ENCODE results near the gene ADORA2B. TPM values are rescaled to one million over a fixed set of nuclear protein-coding genes. Genes with fewer than 3 reads are reported as not detected.

The ADORA2B gene
- polyA plus RNA-seq, 1 of the 3 experiments (the other 2 are of a cell fraction), result 12.6 TPM

DNA sequence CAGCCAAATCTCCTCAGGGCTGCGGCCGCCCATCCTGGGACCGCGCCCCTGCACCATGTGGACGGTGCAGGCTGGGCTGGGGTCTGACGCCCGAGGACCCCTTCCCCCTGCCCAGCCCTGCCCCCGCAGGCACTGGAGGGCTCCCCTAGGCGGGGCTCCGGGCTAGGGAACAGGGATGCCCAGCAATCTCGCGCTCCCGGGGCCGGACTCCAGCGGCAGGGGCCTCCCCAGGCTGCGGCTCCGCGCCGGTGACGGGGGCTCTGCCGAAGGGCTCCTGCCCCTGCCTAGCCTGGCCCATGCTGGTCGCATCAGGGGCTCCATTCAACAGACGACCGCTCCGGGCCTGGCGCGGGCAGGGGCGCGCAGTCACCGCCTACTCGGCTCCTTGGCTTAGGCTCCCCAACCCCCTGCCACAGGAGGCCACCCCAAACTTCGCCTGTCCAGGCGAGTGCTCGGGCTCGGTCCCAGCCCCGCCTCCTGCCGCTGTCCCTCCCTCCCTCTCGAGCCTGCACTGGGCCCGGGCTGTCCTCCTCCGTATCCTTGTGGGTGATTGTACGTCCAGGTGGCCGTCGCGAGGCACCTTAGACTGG is 27.4 kb upstream of the ADORA2B start:
- TF ChIP-seq GATA2 (CRISPR knock-in tag; IDR thresholded peaks at IDR 0.05), result no peak
- TF ChIP-seq TCF12 (IDR thresholded peaks at IDR 0.05), result no peak
- TF ChIP-seq TEAD4 (IDR thresholded peaks at IDR 0.05; ENCODE audit: borderline replicate concordance, insufficient read depth), result no peak
- no peak for TF ChIP-seq SMC3 (IDR thresholded peaks at IDR 0.05; ENCODE audit: low read depth, low read length)
- TF ChIP-seq, protein P1, sequence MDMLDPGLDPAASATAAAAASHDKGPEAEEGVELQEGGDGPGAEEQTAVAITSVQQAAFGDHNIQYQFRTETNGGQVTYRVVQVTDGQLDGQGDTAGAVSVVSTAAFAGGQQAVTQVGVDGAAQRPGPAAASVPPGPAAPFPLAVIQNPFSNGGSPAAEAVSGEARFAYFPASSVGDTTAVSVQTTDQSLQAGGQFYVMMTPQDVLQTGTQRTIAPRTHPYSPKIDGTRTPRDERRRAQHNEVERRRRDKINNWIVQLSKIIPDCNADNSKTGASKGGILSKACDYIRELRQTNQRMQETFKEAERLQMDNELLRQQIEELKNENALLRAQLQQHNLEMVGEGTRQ (IDR thresholded peaks at IDR 0.05; ENCODE audit: borderline replicate concordance, low read depth, low read length), result no peak
- no peak for TF ChIP-seq CHD2 (IDR thresholded peaks at IDR 0.05; ENCODE audit: low read length, partially characterized antibody)
- TF ChIP-seq, protein P2, sequence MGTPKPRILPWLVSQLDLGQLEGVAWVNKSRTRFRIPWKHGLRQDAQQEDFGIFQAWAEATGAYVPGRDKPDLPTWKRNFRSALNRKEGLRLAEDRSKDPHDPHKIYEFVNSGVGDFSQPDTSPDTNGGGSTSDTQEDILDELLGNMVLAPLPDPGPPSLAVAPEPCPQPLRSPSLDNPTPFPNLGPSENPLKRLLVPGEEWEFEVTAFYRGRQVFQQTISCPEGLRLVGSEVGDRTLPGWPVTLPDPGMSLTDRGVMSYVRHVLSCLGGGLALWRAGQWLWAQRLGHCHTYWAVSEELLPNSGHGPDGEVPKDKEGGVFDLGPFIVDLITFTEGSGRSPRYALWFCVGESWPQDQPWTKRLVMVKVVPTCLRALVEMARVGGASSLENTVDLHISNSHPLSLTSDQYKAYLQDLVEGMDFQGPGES (IDR thresholded peaks at IDR 0.05; ENCODE audit: low read depth, low read length), result no peak
- no peak overlapping the region for H2AFZ ChIP-seq (ENCODE audit: low read depth)
- no peaks in the 10 kb centered on the region for H3K36me3 ChIP-seq (replicated peaks in 1 of 2; ENCODE audit: control insufficient read depth in 1 of 2, insufficient read depth in 2 of 2, low read length in 1 of 2)
- ChIA-PET POLR2A (no interaction called here), CTCF (no interaction called here)
- H3K9me3 ChIP-seq, result no peaks in the 10 kb centered on the region
- H3K4me3 ChIP-seq (ENCODE audit: low read depth in 2 of 2, low read length in 1 of 2), result no peak overlapping the region
- H3K9me2 ChIP-seq, result no peaks in the 10 kb centered on the region
- H4K20me1 ChIP-seq (ENCODE audit: insufficient read depth), result no peaks in the 10 kb centered on the region
- no peak overlapping the region for H3K4me2 ChIP-seq
- H3K27me3 ChIP-seq (ENCODE audit: insufficient read depth), result no peaks in the 10 kb centered on the region
- peaks cover 3% of the 10 kb centered on the region for H3F3A ChIP-seq (replicated peaks; ENCODE audit: insufficient read depth)
- no peak overlapping the region for H3K27ac ChIP-seq (ENCODE audit: low read depth in 2 of 2, low read length in 1 of 2)
- no peaks in the 10 kb centered on the region for H3K79me2 ChIP-seq (ENCODE audit: insufficient read depth)
- H3K4me1 ChIP-seq (ENCODE audit: control insufficient read depth in 1 of 2, insufficient read depth in 2 of 2, low read depth in 1 of 2, low read length in 1 of 2), result peaks cover 0 to 15% of the 10 kb centered on the region in 2 experiments; a peak in 1 of 4 replicates
- 96% methylated on average over 12 of the region's 44 CpGs for WGBS (ENCODE audit: low lambda C conversion rate)
- DNase-seq, result no peak
- no peak overlapping the region for H3K9ac ChIP-seq

DNA sequence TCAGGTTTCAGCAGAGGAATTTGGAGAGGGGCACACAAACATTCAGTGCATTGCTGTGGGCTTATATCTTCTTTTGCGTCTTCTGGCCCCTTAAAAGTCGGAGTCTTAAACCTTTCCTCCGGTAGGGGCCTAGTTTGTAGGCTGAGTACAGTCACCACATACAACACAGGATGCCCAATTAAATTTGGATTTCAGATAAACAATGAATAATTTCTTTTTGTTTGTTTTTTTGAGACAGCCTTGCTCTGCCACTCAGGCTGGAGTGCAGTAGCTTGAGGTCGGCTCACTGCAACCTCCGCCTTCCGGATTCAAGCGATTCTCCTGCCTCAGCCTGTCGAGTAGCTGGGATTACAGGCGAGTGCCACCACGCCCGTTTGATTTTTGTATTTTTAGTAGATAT is 26.7 kb upstream of the ADORA2B start:
- H3K9me3 ChIP-seq, result no peaks in the 10 kb centered on the region
- H3K36me3 ChIP-seq (replicated peaks in 1 of 2; ENCODE audit: control insufficient read depth in 1 of 2, insufficient read depth in 2 of 2, low read length in 1 of 2), result no peaks in the 10 kb centered on the region
- peaks cover 3% of the 10 kb centered on the region for H3F3A ChIP-seq (replicated peaks; ENCODE audit: insufficient read depth)
- peaks cover 0 to 15% of the 10 kb centered on the region in 2 experiments; a peak in 1 of 4 replicates for H3K4me1 ChIP-seq (ENCODE audit: control insufficient read depth in 1 of 2, insufficient read depth in 2 of 2, low read depth in 1 of 2, low read length in 1 of 2)
- WGBS (ENCODE audit: low lambda C conversion rate), result 89% methylated on average over 11 of the region's 11 CpGs
- no peak overlapping the region for H3K4me2 ChIP-seq
- no peak overlapping the region for H3K9ac ChIP-seq
- no peaks in the 10 kb centered on the region for H3K79me2 ChIP-seq (ENCODE audit: insufficient read depth)
- no peak overlapping the region for H2AFZ ChIP-seq (ENCODE audit: low read depth)
- ChIA-PET CTCF (no interaction called here), POLR2A (no interaction called here)
- no peak overlapping the region for H3K4me3 ChIP-seq (ENCODE audit: low read depth in 2 of 2, low read length in 1 of 2)
- no peaks in the 10 kb centered on the region for H4K20me1 ChIP-seq (ENCODE audit: insufficient read depth)
- H3K27me3 ChIP-seq (ENCODE audit: insufficient read depth), result no peaks in the 10 kb centered on the region
- no peak for DNase-seq
- H3K9me2 ChIP-seq, result no peaks in the 10 kb centered on the region
- no peak overlapping the region for H3K27ac ChIP-seq (ENCODE audit: low read depth in 2 of 2, low read length in 1 of 2)
- TF ChIP-seq MEF2A (IDR thresholded peaks at IDR 0.05; ENCODE audit: borderline replicate concordance, low read depth) (no peak), YY1 (IDR thresholded peaks at IDR 0.05; ENCODE audit: low read depth) (no peak), FOXJ3 (CRISPR knock-in tag; IDR thresholded peaks at IDR 0.05) (no peak), TAF1 (IDR thresholded peaks at IDR 0.05; ENCODE audit: borderline replicate concordance, low read depth, low read length) (no peak), NFIC (IDR thresholded peaks at IDR 0.05; ENCODE audit: borderline replicate concordance) (no peak), GATA2 (CRISPR knock-in tag; IDR thresholded peaks at IDR 0.05) (no peak), MXI1 (IDR thresholded peaks at IDR 0.05; ENCODE audit: low read depth, low read length) (no peak), FOXM1 (IDR thresholded peaks at IDR 0.05; ENCODE audit: low read depth) (no peak), CHD2 (IDR thresholded peaks at IDR 0.05; ENCODE audit: low read length, partially characterized antibody) (no peak), POLR2AphosphoS5 (IDR thresholded peaks at IDR 0.05; ENCODE audit: low read depth, low read length) (no peak), RFX5 (IDR thresholded peaks at IDR 0.05; ENCODE audit: low read length) (no peak), FOSL2 (IDR thresholded peaks at IDR 0.05; ENCODE audit: borderline replicate concordance, low read depth) (no peak), RXRA (IDR thresholded peaks at IDR 0.05; ENCODE audit: borderline replicate concordance, low read depth) (no peak)
- TF ChIP-seq, protein P3, sequence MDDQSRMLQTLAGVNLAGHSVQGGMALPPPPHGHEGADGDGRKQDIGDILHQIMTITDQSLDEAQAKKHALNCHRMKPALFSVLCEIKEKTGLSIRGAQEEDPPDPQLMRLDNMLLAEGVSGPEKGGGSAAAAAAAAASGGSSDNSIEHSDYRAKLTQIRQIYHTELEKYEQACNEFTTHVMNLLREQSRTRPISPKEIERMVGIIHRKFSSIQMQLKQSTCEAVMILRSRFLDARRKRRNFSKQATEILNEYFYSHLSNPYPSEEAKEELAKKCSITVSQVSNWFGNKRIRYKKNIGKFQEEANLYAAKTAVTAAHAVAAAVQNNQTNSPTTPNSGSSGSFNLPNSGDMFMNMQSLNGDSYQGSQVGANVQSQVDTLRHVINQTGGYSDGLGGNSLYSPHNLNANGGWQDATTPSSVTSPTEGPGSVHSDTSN (IDR thresholded peaks at IDR 0.05), result no peak
- TF ChIP-seq, protein P4, sequence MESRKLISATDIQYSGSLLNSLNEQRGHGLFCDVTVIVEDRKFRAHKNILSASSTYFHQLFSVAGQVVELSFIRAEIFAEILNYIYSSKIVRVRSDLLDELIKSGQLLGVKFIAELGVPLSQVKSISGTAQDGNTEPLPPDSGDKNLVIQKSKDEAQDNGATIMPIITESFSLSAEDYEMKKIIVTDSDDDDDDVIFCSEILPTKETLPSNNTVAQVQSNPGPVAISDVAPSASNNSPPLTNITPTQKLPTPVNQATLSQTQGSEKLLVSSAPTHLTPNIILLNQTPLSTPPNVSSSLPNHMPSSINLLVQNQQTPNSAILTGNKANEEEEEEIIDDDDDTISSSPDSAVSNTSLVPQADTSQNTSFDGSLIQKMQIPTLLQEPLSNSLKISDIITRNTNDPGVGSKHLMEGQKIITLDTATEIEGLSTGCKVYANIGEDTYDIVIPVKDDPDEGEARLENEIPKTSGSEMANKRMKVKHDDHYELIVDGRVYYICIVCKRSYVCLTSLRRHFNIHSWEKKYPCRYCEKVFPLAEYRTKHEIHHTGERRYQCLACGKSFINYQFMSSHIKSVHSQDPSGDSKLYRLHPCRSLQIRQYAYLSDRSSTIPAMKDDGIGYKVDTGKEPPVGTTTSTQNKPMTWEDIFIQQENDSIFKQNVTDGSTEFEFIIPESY (IDR thresholded peaks at IDR 0.05; ENCODE audit: borderline replicate concordance, low read depth), result no peak
- TF ChIP-seq, protein P5, sequence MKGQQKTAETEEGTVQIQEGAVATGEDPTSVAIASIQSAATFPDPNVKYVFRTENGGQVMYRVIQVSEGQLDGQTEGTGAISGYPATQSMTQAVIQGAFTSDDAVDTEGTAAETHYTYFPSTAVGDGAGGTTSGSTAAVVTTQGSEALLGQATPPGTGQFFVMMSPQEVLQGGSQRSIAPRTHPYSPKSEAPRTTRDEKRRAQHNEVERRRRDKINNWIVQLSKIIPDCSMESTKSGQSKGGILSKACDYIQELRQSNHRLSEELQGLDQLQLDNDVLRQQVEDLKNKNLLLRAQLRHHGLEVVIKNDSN (IDR thresholded peaks at IDR 0.05; ENCODE audit: borderline replicate concordance, low read depth), result no peak
- TF ChIP-seq, protein P2 (IDR thresholded peaks at IDR 0.05; ENCODE audit: low read depth, low read length), result no peak
